ENCODE measurements around the gene MAML2.

Gene MAML2

GRCh38 chr11:96155627-96156378, 187.2 kb downstream of the MAML2 start:
- H3K9me3 ChIP-seq (ENCODE audit: severe bottlenecking): no peaks in the 10 kb centered on the region
- no peak for TF ChIP-seq CTCF (IDR thresholded peaks at IDR 0.05; ENCODE audit: poor library complexity, severe bottlenecking)
- peak overlapping the region; percentile 91 for H3K27ac ChIP-seq (ENCODE audit: poor library complexity, severe bottlenecking)
- no peaks in the 10 kb centered on the region for H3K36me3 ChIP-seq (ENCODE audit: low read depth)
- DNase-seq (ENCODE audit: low spot score): peak; percentile 84
- peaks cover 29% of the 10 kb centered on the region for H3K4me1 ChIP-seq (ENCODE audit: insufficient read depth, poor library complexity, severe bottlenecking)
- H3K4me3 ChIP-seq (ENCODE audit: severe bottlenecking): no peak overlapping the region
- H3K27me3 ChIP-seq (ENCODE audit: insufficient read depth, poor library complexity, severe bottlenecking): no peaks in the 10 kb centered on the region
- ATAC-seq (ENCODE audit: low read depth): peak; percentile 86

GRCh38 chr11:96154802-96155520, 188.0 kb downstream of the MAML2 start:
- peaks cover 32% of the 10 kb centered on the region for H3K4me1 ChIP-seq (ENCODE audit: insufficient read depth, poor library complexity, severe bottlenecking)
- TF ChIP-seq CTCF (IDR thresholded peaks at IDR 0.05; ENCODE audit: poor library complexity, severe bottlenecking): no peak
- H3K36me3 ChIP-seq (ENCODE audit: low read depth): no peaks in the 10 kb centered on the region
- H3K27ac ChIP-seq (ENCODE audit: poor library complexity, severe bottlenecking): peak overlapping the region; percentile 91
- ATAC-seq (ENCODE audit: low read depth) (peak; percentile 19; the same call in 1 of the 3 replicates), DNase-seq (ENCODE audit: low spot score) (no peak)
- H3K27me3 ChIP-seq (ENCODE audit: insufficient read depth, poor library complexity, severe bottlenecking): no peaks in the 10 kb centered on the region
- no peak overlapping the region for H3K4me3 ChIP-seq (ENCODE audit: severe bottlenecking)
- no peaks in the 10 kb centered on the region for H3K9me3 ChIP-seq (ENCODE audit: severe bottlenecking)

GRCh38 chr11:96152623-96153022, 190.4 kb downstream of the MAML2 start:
- TF ChIP-seq CTCF (IDR thresholded peaks at IDR 0.05; ENCODE audit: poor library complexity, severe bottlenecking): no peak
- Histone ChIP-seq H3K4me3 (ENCODE audit: severe bottlenecking) (no peak overlapping the region), H3K4me1 (ENCODE audit: insufficient read depth, poor library complexity, severe bottlenecking) (peaks cover 40% of the 10 kb centered on the region), H3K27me3 (ENCODE audit: insufficient read depth, poor library complexity, severe bottlenecking) (no peaks in the 10 kb centered on the region), H3K27ac (ENCODE audit: poor library complexity, severe bottlenecking) (no peak overlapping the region), H3K36me3 (ENCODE audit: low read depth) (no peaks in the 10 kb centered on the region), H3K9me3 (ENCODE audit: severe bottlenecking) (no peaks in the 10 kb centered on the region)
- ATAC-seq (ENCODE audit: low read depth): no peak
- DNase-seq (ENCODE audit: low spot score): no peak

GRCh38 chr11:96151501-96151900, 191.5 kb downstream of the MAML2 start:
- ATAC-seq (ENCODE audit: low read depth): no peak

More at GRCh38 chr11:96151501-96151900, 191.5 kb downstream of the MAML2 start:
- no peak for DNase-seq (ENCODE audit: low spot score)
- Histone ChIP-seq H3K27me3 (ENCODE audit: insufficient read depth, poor library complexity, severe bottlenecking) (no peaks in the 10 kb centered on the region), H3K36me3 (ENCODE audit: low read depth) (no peaks in the 10 kb centered on the region), H3K4me3 (ENCODE audit: severe bottlenecking) (no peak overlapping the region), H3K27ac (ENCODE audit: poor library complexity, severe bottlenecking) (no peak overlapping the region), H3K4me1 (ENCODE audit: insufficient read depth, poor library complexity, severe bottlenecking) (peaks cover 37% of the 10 kb centered on the region), H3K9me3 (ENCODE audit: severe bottlenecking) (no peaks in the 10 kb centered on the region)
- TF ChIP-seq CTCF (IDR thresholded peaks at IDR 0.05; ENCODE audit: poor library complexity, severe bottlenecking): no peak

Data from RWPE2 (cell line).